ENCODE data around the gene DOCK8. TPM values are rescaled to one million over a fixed set of nuclear protein-coding genes. Genes with fewer than 3 reads are reported as not detected.

DOCK8 gene
- total and polyA plus RNA-seq, 2 experiments from 2014 or later: 0.94 to 1.2 TPM

DNA sequence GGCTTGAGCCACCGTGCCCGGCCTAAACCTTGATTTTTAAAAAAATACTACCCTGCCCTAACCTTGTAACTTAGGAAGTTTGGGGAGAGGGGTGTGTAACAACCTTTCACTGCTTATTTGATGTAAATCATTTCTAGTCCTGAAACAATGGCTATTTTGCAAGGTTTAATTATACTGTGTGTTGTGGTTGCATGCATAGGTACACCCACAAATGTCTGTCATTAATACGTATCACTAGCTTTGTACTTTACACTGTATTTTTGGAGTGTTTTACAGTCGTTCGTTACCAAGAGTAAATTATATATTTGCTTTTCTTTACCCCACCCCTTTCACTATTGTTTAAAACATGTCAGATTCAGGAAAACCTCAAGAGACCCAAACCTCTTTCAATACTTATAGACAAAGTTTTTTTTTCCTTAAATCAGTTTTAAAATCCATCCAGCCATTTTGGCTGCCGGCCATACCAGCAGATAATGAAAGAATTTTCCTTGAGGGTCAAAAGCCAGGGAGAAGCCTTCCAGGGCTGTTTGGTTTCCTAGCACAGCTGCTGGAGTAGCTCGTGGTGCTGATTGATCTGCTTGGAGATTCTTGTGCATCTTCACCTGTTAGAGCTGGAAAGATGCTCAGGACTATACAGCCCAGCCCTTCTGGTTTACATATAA is 50.7 kb downstream of the DOCK8 start:
- ATAC-seq: no peak
- H4K20me1 ChIP-seq (replicated peaks; ENCODE audit: insufficient read depth): no peaks in the 10 kb centered on the region

GRCh38 chr9:266228-266627 is 51.6 kb downstream of the DOCK8 start:
- H3K27me3 Mint-ChIP-seq (ENCODE audit: insufficient read depth, low read depth, poor library complexity): no peaks in the 10 kb centered on the region
- Histone ChIP-seq H3K4me1 (ENCODE audit: insufficient read depth) (no peaks in the 10 kb centered on the region), H3K4me2 (no peak overlapping the region), H3F3A (replicated peaks; ENCODE audit: low read depth) (no peaks in the 10 kb centered on the region), H4K20me1 (replicated peaks; ENCODE audit: insufficient read depth) (no peaks in the 10 kb centered on the region), H3K4me3 (no peak overlapping the region), H3K36me3 (ENCODE audit: insufficient read depth) (no peaks in the 10 kb centered on the region), H2AFZ (no peak overlapping the region), H3K9me2 (ENCODE audit: insufficient read depth) (no peaks in the 10 kb centered on the region; the same call in 1 of the 2 replicates), H3K79me2 (replicated peaks; ENCODE audit: insufficient read depth) (no peaks in the 10 kb centered on the region), H3K27me3 (ENCODE audit: insufficient read depth) (no peaks in the 10 kb centered on the region), H3K27ac (ENCODE audit: low read depth) (no peak overlapping the region)
- no peaks in the 10 kb centered on the region for H3K9me3 Mint-ChIP-seq
- H3K27ac Mint-ChIP-seq: no peak overlapping the region
- DNase-seq (ENCODE audit: low spot score) (no peak), ATAC-seq (no peak)
- no peak overlapping the region for H3K4me3 Mint-ChIP-seq
- no peaks in the 10 kb centered on the region for H3K4me1 Mint-ChIP-seq
- no peaks in the 10 kb centered on the region for H3K36me3 Mint-ChIP-seq (ENCODE audit: low read depth)
- TF ChIP-seq REST (IDR thresholded peaks at IDR 0.05; ENCODE audit: unreplicated experiment): no peak

More for the DNA sequence above, 50.7 kb downstream of the DOCK8 start:
- Histone ChIP-seq H3K4me3 (no peak overlapping the region), H3K36me3 (ENCODE audit: insufficient read depth) (no peaks in the 10 kb centered on the region), H2AFZ (no peak overlapping the region), H3K27me3 (ENCODE audit: insufficient read depth) (no peaks in the 10 kb centered on the region), H3F3A (replicated peaks; ENCODE audit: low read depth) (no peaks in the 10 kb centered on the region), H3K4me2 (no peak overlapping the region), H3K4me1 (ENCODE audit: insufficient read depth) (no peaks in the 10 kb centered on the region), H3K9me2 (ENCODE audit: insufficient read depth) (no peaks in the 10 kb centered on the region; the same call in 1 of the 2 replicates), H3K79me2 (replicated peaks; ENCODE audit: insufficient read depth) (no peaks in the 10 kb centered on the region), H3K27ac (ENCODE audit: low read depth) (no peak overlapping the region)
- DNase-seq (ENCODE audit: low spot score): no peak
- TF ChIP-seq ZNF114 (CRISPR knock-in tag; IDR thresholded peaks at IDR 0.05): no peak
- TF ChIP-seq JUNB (IDR thresholded peaks at IDR 0.05; ENCODE audit: unreplicated experiment): no peak
- no peak for TF ChIP-seq CTCF (conservative IDR thresholded peaks at IDR 0.05; ENCODE audit: low read depth in 2 of 2)
- no peak for TF ChIP-seq POLR2AphosphoS5 (IDR thresholded peaks at IDR 0.05; ENCODE audit: low read depth)
- TF ChIP-seq, protein P1, sequence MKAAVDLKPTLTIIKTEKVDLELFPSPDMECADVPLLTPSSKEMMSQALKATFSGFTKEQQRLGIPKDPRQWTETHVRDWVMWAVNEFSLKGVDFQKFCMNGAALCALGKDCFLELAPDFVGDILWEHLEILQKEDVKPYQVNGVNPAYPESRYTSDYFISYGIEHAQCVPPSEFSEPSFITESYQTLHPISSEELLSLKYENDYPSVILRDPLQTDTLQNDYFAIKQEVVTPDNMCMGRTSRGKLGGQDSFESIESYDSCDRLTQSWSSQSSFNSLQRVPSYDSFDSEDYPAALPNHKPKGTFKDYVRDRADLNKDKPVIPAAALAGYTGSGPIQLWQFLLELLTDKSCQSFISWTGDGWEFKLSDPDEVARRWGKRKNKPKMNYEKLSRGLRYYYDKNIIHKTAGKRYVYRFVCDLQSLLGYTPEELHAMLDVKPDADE (IDR thresholded peaks at IDR 0.05): no peak
- Mint-ChIP-seq H3K36me3 (ENCODE audit: low read depth) (no peaks in the 10 kb centered on the region), H3K4me3 (no peak overlapping the region), H3K27me3 (ENCODE audit: insufficient read depth, low read depth, poor library complexity) (no peaks in the 10 kb centered on the region), H3K9me3 (no peaks in the 10 kb centered on the region), H3K27ac (no peak overlapping the region), H3K4me1 (no peaks in the 10 kb centered on the region)

Measured in GM23338 (cell line).